PC-9 (cell line): ENCODE measurements around the gene FA2H.

Source experiments
- EZH2 ChIP-seq: fragments of 200-600 bp; sonication (generic); IDR thresholded peaks from 2 replicates; pipeline ENCODE4 v1.8.0; 2017; ENCODE audit warnings: antibody characterized with exemption, low read depth
- TF ChIP-seq, protein P1 (sequence below): fragments of 200-600 bp; sonication (generic); conservative IDR thresholded peaks from 2 replicates; pipeline ENCODE4 v1.6.1; 2017; ENCODE audit warnings: mixed run types, antibody characterized with exemption, mild to moderate bottlenecking, moderate library complexity

DNA sequence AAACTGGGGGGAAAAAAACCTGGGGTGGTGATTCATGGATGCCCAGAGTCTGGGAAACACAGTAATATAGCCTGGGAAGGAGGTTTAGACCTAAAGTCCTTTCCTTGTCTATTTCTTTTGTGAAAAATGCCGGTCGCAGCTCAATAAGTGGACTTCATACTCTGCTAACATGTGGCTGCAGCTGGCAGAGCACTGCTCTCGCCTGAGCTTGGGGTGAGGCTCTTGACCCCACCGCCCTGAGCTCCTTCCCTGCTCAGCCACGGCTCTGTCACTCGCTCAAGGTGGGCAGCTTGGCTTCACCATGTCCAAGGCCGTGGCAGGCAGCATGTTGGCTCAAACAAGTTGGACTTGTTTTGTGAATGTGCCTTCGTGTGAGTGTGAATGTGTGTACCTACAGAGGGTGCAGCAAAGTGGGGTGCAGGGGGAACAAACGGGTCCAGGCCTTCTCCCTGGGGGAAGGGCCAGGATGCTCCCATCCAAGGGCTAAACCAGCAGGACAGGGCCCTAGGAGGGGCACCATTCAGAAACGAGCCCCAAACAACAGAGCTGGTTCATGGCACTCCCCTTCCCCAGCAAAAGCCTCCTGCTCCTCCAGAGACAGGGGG is 4.9 kb downstream of the FA2H start:
- TF ChIP-seq, protein P1, sequence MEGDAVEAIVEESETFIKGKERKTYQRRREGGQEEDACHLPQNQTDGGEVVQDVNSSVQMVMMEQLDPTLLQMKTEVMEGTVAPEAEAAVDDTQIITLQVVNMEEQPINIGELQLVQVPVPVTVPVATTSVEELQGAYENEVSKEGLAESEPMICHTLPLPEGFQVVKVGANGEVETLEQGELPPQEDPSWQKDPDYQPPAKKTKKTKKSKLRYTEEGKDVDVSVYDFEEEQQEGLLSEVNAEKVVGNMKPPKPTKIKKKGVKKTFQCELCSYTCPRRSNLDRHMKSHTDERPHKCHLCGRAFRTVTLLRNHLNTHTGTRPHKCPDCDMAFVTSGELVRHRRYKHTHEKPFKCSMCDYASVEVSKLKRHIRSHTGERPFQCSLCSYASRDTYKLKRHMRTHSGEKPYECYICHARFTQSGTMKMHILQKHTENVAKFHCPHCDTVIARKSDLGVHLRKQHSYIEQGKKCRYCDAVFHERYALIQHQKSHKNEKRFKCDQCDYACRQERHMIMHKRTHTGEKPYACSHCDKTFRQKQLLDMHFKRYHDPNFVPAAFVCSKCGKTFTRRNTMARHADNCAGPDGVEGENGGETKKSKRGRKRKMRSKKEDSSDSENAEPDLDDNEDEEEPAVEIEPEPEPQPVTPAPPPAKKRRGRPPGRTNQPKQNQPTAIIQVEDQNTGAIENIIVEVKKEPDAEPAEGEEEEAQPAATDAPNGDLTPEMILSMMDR, result no peak
- TF ChIP-seq EZH2, result no peak
